Stimulated activated CD4-positive, alpha-beta T cell treated with anti-CD3 and anti-CD28 coated beads, Interleukin-2, amount 100 ng/mL, for 48 hours (primary cell): ENCODE measurements around the gene DCPS.
"Not testable (repeated sequence)": the region's sequence is repeated elsewhere in the genome, so short reads cannot be mapped to it uniquely, and the experiment has no call there.

Source experiments
- DNase-seq, 2 donors: peaks; one replicate each; pipeline ENCODE4 v3.0.0-alpha.2; 2020

Gene DCPS

GRCh38 chr11:126303623-126304456 lies at the start of gene DCPS:
TSS of gene DCPS (plus strand) at chr11:126304060. CDS start at chr11:126304081, 21 bp downstream.
- DNase-seq: peak; percentile 79 to 82

GRCh38 chr11:126254819-126255218 lies 49.0 kb upstream of the DCPS start:
- no peak for DNase-seq

- not testable (repeated sequence) for DNase-seq
Measured at GRCh38 chr11:126255507-126255906, 48.4 kb upstream of the DCPS start.

- no peak for DNase-seq
Measured at GRCh38 chr11:126256216-126256615, 47.6 kb upstream of the DCPS start.

- no peak for DNase-seq
Measured at GRCh38 chr11:126257144-126257543, 46.7 kb upstream of the DCPS start.

GRCh38 chr11:126257764-126258163 lies 46.1 kb upstream of the DCPS start:
- DNase-seq: no peak

GRCh38 chr11:126262216-126262615 lies 41.6 kb upstream of the DCPS start:
- no peak for DNase-seq

- no peak for DNase-seq
Measured at GRCh38 chr11:126263489-126263888, 40.4 kb upstream of the DCPS start.

GRCh38 chr11:126265811-126266210 lies 38.0 kb upstream of the DCPS start:
- DNase-seq: no peak

GRCh38 chr11:126267650-126268049 lies 36.2 kb upstream of the DCPS start:
- DNase-seq: no peak

GRCh38 chr11:126268361-126268707 lies 35.5 kb upstream of the DCPS start:
- no peak for DNase-seq

GRCh38 chr11:126268708-126269579 lies 34.9 kb upstream of the DCPS start, which contains the start of the genes FOXRED1 and SRPRA:
TSS of gene FOXRED1 (plus strand) at chr11:126269154. CDS start at chr11:126269207, 53 bp downstream.
TSS of gene SRPRA (minus strand) at chr11:126268895. CDS start at chr11:126268804, 91 bp downstream.
- peak; percentile 98 for DNase-seq

- no peak for DNase-seq
Measured at GRCh38 chr11:126277322-126277721, 26.5 kb upstream of the DCPS start.

GRCh38 chr11:126277780-126278179 lies 26.1 kb upstream of the DCPS start:
- no peak for DNase-seq

- DNase-seq: no peak
Measured at GRCh38 chr11:126279191-126279590, 24.7 kb upstream of the DCPS start.

- DNase-seq: no peak
Measured at GRCh38 chr11:126280595-126280994, 23.3 kb upstream of the DCPS start.

GRCh38 chr11:126281245-126281644 lies 22.6 kb upstream of the DCPS start:
- no peak for DNase-seq

- no peak for DNase-seq
Measured at GRCh38 chr11:126281666-126282175, 22.1 kb upstream of the DCPS start.

- peak in 1 of 2 donors; percentile 31 for DNase-seq
Measured at GRCh38 chr11:126282361-126282735, 21.5 kb upstream of the DCPS start.

- peak; percentile 33 to 55 for DNase-seq
Measured at GRCh38 chr11:126282736-126283591, 20.9 kb upstream of the DCPS start, which contains the start of gene TIRAP. TSS of gene TIRAP (plus strand) at chr11:126283093. CDS start at chr11:126290895, 7,802 bp downstream.

GRCh38 chr11:126284829-126285228 lies 19.0 kb upstream of the DCPS start:
- peak; percentile 84 to 86 for DNase-seq

- DNase-seq: no peak
Measured at GRCh38 chr11:126288237-126288636, 15.6 kb upstream of the DCPS start.
